Breast epithelium (tissue), 4 donors: ENCODE measurements around the gene SEC23B. TPM values are rescaled to one million over a fixed set of nuclear protein-coding genes. Genes with fewer than 3 reads are reported as not detected.
"Not testable (repeated sequence)": the region's sequence is repeated elsewhere in the genome, so short reads cannot be mapped to it uniquely, and the experiment has no call there.

Experiments used
- DNase-seq, 2 donors: peaks; one replicate each; pipeline ENCODE4 v3.0.0-alpha.2; 2019; ENCODE audit warnings: low spot score in 2 of 2
- H3K27ac ChIP-seq, 2 donors: fragments of 200-600 bp; sonication (generic) in 1 of 2; one replicate each; pipeline ENCODE4 v1.5.1; 2016 to 2019; ENCODE audit warnings: mild to moderate bottlenecking in 1 of 2
- H3K27me3 ChIP-seq, 2 donors: fragments of 200-600 bp; sonication (generic) in 1 of 2; one replicate each; pipeline versions ENCODE4 v1.5.1 to v1.6.0; 2017 to 2019; ENCODE audit warnings: control low read depth in 1 of 2, mild to moderate bottlenecking in 1 of 2
- H3K36me3 ChIP-seq: fragments of 200-600 bp; one replicate; pipeline ENCODE4 v1.5.1; 2019
- H3K4me1 ChIP-seq, 2 donors: fragments of 200-600 bp; sonication (generic); one replicate each; pipeline ENCODE4 v1.5.1; 2016 to 2019; ENCODE audit warnings: control low read depth in 1 of 2
- H3K4me3 ChIP-seq, 3 donors: fragments of 200-600 bp; sonication (generic); 1 replicate in 2 of 3; 2 replicates in 1 of 3; pipeline ENCODE4 v1.5.1; 2016 to 2019; ENCODE audit warnings: mild to moderate bottlenecking in 3 of 3, moderate library complexity in 2 of 3
- H3K9me3 ChIP-seq, 2 donors: fragments of 200-600 bp; sonication (generic) in 1 of 2; one replicate each; pipeline ENCODE4 v1.5.1; 2016 to 2019; ENCODE audit warnings: control low read depth in 1 of 2
- CTCF ChIP-seq, 3 donors: fragments of 450-650 bp; IDR thresholded peaks; one replicate each; pipeline ENCODE4 v1.5.1; 2016 to 2017; ENCODE audit warnings: antibody characterized with exemption in 3 of 3, mild to moderate bottlenecking in 3 of 3, moderate library complexity in 3 of 3
- POLR2A ChIP-seq: fragments of 450-650 bp; IDR thresholded peaks from one replicate; pipeline ENCODE4 v1.6.1; 2016; ENCODE audit warnings: antibody characterized with exemption, mild to moderate bottlenecking, moderate library complexity
- POLR2AphosphoS5 ChIP-seq, 3 donors: sonication (generic); formaldehyde crosslinking; IDR thresholded peaks; one replicate each; pipeline ENCODE4 v1.6.1; 2017; ENCODE audit warnings: antibody characterized with exemption in 3 of 3
- intact Hi-C: fragments of 100-400 bp; cut with DNase I; formaldehyde crosslinking; loops from one replicate; pipeline ENCODE4 v1.15.1; 2023; ENCODE audit warnings: low total_unique reads
- total RNA-seq, 3 donors: library from RNA; depleted of rRNA; stranded (reverse); fragments of >200 nt; gene quantifications; one replicate each; pipeline ENCODE4 v1.1.0, GENCODE V29; 2016

Gene SEC23B
- total RNA-seq, 3 donors from 2014 or later: 27.0 to 57.7 (median 52.8) TPM

- Histone ChIP-seq H3K27ac (peak within 1 kb of the TSS; percentile 59 to 73), H3K27me3 (no peaks in the 10 kb centered on the region), H3K9me3 (no peaks in the 10 kb centered on the region), H3K4me3 (peak within 1 kb of the TSS; percentile 68 to 81 (median 79)), H3K36me3 (no peaks in the 10 kb centered on the region), H3K4me1 (peaks cover 0 to 9% of the 10 kb centered on the region in 2 donors)
- TF ChIP-seq POLR2AphosphoS5 (IDR thresholded peaks at IDR 0.05) (peak in 2 of 3 donors; percentile 42 to 43), POLR2A (no peak), CTCF (IDR thresholded peaks at IDR 0.05) (no peak)
- peak; percentile 64 to 79 for DNase-seq
- intact Hi-C loops: no loop called here
Observed at GRCh38 chr20:18496740-18497592, 10.8 kb upstream of the SEC23B start, which contains the start of gene RBBP9. Gene RBBP9, minus strand, starts transcription at chr20:18497225. Its CDS starts 58 bp downstream, at chr20:18497167.

GRCh38 chr20:18497603-18498002, 10.1 kb upstream of the SEC23B start:
- TF ChIP-seq POLR2AphosphoS5 (IDR thresholded peaks at IDR 0.05) (no peak), CTCF (IDR thresholded peaks at IDR 0.05) (no peak), POLR2A (no peak)
- H3K36me3 ChIP-seq: no peaks in the 10 kb centered on the region
- no peaks in the 10 kb centered on the region for H3K27me3 ChIP-seq
- H3K9me3 ChIP-seq: no peaks in the 10 kb centered on the region
- H3K4me3 ChIP-seq: peak overlapping the region in 2 of 3 donors; percentile 68 to 79
- H3K4me1 ChIP-seq: peaks cover 0 to 9% of the 10 kb centered on the region in 2 donors
- H3K27ac ChIP-seq: peak overlapping the region in 1 of 2 donors; percentile 73
- intact Hi-C loops: no loop called here
- DNase-seq: no peak

GRCh38 chr20:18501672-18502071, 6.1 kb upstream of the SEC23B start:
- H3K36me3 ChIP-seq, H3K4me3 ChIP-seq, H3K4me1 ChIP-seq, H3K9me3 ChIP-seq, H3K27ac ChIP-seq, intact Hi-C loops, DNase-seq, H3K27me3 ChIP-seq: not testable (repeated sequence)

GRCh38 chr20:18504479-18505060, 3.2 kb upstream of the SEC23B start:
- TF ChIP-seq POLR2AphosphoS5 (IDR thresholded peaks at IDR 0.05) (peak in 2 of 3 donors; percentile 43 to 83), POLR2A (no peak), CTCF (IDR thresholded peaks at IDR 0.05) (no peak)
- intact Hi-C loops: loop anchor here (5.0 kb wide), 1 partner anchor 972 kb away; the partner anchor contains the start of gene BFSP1
- Histone ChIP-seq H3K9me3 (no peaks in the 10 kb centered on the region), H3K36me3 (no peaks in the 10 kb centered on the region), H3K27ac (peak overlapping the region; percentile 79 to 87), H3K4me3 (peak overlapping the region in 2 of 3 donors; percentile 32 to 60), H3K27me3 (no peaks in the 10 kb centered on the region), H3K4me1 (no peaks in the 10 kb centered on the region)
- DNase-seq: peak; percentile 47 to 76

- Histone ChIP-seq H3K4me1 (no peaks in the 10 kb centered on the region), H3K9me3 (no peaks in the 10 kb centered on the region), H3K36me3 (no peaks in the 10 kb centered on the region), H3K27me3 (no peaks in the 10 kb centered on the region), H3K4me3 (peak overlapping the region; percentile 58 to 89 (median 78)), H3K27ac (peak overlapping the region; percentile 94 to 98)
- DNase-seq: no peak
- no peak for TF ChIP-seq POLR2A
- intact Hi-C loops: loop anchor here (5.0 kb wide), 1 partner anchor 974 kb away; the partner anchor contains the start of gene BFSP1
Observed at GRCh38 chr20:18506744-18507143, 996 bp upstream of the SEC23B start.

GRCh38 chr20:18511571-18511970, 3.8 kb downstream of the SEC23B start:
- Histone ChIP-seq H3K27ac (no peak overlapping the region), H3K4me3 (no peak overlapping the region), H3K9me3 (no peaks in the 10 kb centered on the region), H3K27me3 (no peaks in the 10 kb centered on the region), H3K36me3 (no peaks in the 10 kb centered on the region), H3K4me1 (no peaks in the 10 kb centered on the region)
- intact Hi-C loops: no loop called here
- TF ChIP-seq POLR2AphosphoS5 (IDR thresholded peaks at IDR 0.05): no peak
- no peak for TF ChIP-seq POLR2A
- no peak for TF ChIP-seq CTCF (IDR thresholded peaks at IDR 0.05)
- no peak for DNase-seq
